ENCODE measurements around the gene PHAX.
A peak's percentile ranks its signal among the peaks of the same experiment; 100 is the strongest.
"Not testable (repeated sequence)": the region's sequence is repeated elsewhere in the genome, so short reads cannot be mapped to it uniquely, and the experiment has no call there.

The PHAX gene

DNA sequence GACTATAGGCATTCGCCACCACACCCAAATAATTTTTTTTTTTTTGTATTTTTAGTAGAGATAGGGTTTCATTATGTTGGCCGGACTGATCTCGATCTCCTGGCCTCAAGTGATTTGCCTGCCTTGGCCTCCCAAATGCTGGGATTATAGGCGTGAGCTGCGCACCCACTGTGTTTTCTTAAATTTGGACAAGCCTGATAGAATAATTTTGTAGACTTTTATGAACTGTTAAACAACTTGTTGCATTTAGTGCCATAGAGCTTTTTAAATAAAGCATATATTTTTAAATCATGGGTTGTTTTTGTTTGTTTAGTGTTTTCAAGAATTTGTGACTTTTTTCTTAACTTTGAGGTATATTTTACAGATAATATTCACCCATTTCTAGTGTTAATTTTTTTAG lies 4.8 kb downstream of the PHAX start:
- DNase-seq (ENCODE audit: low read depth), result no peak

- no peak for DNase-seq (ENCODE audit: low read depth)
Observed at GRCh38 chr5:126610160-126610559, 9.4 kb downstream of the PHAX start.

DNA sequence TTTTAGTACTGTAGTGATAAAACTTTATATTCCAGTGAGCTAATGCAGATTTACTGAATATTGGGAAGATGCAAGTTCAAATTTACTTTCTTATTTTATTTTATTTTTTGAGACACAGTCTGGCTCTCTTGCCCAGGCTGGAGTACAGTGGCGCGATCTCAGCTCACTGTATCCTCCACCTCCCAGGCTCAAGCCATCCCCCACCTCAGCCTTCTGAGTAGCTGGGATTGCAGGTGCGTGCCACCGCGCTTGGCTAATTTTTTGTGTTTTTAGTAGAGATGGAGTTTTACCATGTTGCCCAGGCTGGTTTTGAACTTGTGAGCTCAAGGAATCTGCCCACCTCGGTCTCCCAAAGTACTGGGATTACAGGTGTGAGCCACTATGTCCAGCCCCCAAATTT lies 9.9 kb downstream of the PHAX start:
- DNase-seq (ENCODE audit: low read depth), result no peak

DNA sequence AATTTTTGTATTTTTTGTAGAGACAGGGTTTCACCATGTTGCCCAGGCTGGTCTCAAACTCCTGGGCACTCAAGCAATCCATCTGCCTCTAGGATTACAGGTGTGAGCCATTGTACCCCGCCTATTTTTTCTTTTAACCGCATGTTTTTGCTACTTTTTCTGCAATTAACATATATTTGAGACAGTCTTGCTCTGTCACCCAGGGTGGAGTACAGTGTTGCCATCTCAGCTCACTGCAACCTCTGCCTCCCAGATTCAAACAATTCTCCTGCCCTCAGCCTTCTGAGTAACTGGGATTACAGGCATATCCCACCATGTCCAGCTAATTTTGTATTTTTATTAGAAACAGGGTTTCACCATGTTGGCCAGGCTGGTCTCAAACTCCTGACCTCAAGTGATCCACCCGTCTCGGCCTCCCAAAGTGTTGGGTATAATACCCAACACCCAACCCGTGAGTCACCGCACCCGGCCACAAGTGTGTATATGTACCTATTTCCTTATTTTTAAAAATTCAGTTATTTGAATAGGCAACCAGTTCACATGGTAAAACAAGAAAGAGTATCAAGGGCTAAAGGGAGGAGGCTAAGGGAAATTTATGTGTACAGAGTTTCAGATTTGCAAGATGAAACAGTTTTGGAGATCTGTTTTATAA lies 13.3 kb downstream of the PHAX start:
- DNase-seq (ENCODE audit: low read depth), result no peak

DNA sequence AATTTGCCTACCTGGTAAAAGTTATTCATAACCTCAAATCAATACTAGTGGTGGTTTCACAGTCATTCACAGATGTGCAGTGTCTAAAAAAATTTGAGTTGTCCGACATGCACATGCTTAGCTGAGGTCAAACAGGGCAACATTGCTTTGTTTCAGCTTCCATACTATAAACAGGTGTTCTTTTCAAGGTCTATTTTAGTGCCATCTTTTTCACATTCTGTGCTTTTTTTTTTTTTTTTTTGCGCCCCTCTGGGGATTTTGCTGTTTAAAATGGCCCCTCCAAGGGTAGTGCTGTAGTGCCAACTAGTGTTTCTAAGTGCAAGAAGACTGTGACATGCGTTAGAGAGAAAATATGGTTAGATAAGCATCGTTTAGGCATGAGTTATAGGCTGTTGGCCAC lies 14.5 kb downstream of the PHAX start:
- no peak for DNase-seq (ENCODE audit: low read depth)

- not testable (repeated sequence) for DNase-seq (ENCODE audit: low read depth)
Observed at GRCh38 chr5:126617603-126618002, 16.9 kb downstream of the PHAX start.

DNA sequence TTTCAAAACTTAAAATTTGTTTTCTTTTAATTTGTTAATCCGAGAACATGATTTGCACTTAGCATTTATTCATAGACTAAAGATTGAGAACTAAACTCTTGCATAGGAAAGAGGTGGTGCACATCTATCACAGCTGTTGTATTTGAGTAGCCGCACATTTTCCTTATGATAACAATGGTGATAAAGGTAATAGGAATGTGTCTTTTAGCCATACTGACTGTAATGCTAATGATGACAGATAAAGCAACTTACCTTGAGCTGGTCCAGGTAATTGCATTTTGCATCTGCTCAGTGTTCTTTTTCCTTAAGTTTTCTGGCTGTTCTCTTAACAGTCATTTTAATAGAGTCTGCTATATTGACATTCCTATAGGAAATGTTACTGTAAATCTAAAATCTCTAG lies 19.0 kb downstream of the PHAX start:
- DNase-seq (ENCODE audit: low read depth), result no peak

DNA sequence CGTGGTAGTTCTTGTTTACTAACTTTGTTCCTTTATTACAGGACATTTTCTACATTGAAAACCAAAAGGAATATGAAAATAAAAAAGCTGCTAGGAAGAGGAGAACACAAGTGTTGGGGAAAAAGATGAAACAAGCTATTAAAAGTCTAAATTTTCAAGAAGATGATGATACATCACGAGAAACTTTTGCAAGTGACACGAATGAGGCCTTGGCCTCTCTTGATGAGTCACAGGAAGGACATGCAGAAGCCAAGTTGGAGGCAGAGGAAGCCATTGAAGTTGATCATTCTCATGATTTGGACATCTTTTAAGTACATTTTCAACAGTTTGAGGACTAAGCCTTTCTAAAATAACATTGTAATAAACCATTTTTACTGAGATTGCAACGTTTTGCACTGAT lies 23.8 kb downstream of the PHAX start:
- peak; percentile 84 for DNase-seq (ENCODE audit: low read depth)

GRCh38 chr5:126628102-126628501 lies 27.4 kb downstream of the PHAX start:
- DNase-seq (ENCODE audit: low read depth), result no peak

GRCh38 chr5:126631920-126632319 lies 31.2 kb downstream of the PHAX start:
- no peak for DNase-seq (ENCODE audit: low read depth)

GRCh38 chr5:126633552-126633951 lies 32.8 kb downstream of the PHAX start:
- no peak for DNase-seq (ENCODE audit: low read depth)

GRCh38 chr5:126635585-126635984 lies 34.8 kb downstream of the PHAX start:
- DNase-seq (ENCODE audit: low read depth), result no peak

- DNase-seq (ENCODE audit: low read depth), result no peak
Observed at GRCh38 chr5:126636956-126637355, 36.2 kb downstream of the PHAX start.

- no peak for DNase-seq (ENCODE audit: low read depth)
Observed at GRCh38 chr5:126640866-126641265, 40.1 kb downstream of the PHAX start.

DNA sequence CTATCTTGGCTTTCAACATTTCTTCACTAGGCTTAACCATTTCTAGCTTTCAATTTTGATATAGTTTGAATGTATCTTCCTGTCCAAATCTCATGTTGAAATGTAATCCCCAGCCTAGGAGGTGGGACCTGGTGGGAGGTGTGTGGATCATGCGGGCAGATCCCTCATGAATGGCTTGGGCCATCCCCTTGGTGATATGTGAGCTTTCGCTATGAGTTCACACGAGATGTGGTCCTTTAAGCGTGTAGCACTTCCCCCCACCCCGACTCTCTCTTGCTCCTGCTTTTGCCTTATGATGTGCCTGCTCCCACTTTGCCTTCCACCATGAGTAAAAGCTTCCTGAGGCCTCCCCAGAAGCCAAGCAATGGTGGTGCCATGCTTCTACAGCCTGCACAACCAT lies 40.6 kb downstream of the PHAX start:
- DNase-seq (ENCODE audit: low read depth), result no peak

- DNase-seq (ENCODE audit: low read depth), result no peak
Observed at GRCh38 chr5:126645132-126645531, 44.4 kb downstream of the PHAX start.

GRCh38 chr5:126647071-126647470 lies 46.3 kb downstream of the PHAX start:
- no peak for DNase-seq (ENCODE audit: low read depth)

DNA sequence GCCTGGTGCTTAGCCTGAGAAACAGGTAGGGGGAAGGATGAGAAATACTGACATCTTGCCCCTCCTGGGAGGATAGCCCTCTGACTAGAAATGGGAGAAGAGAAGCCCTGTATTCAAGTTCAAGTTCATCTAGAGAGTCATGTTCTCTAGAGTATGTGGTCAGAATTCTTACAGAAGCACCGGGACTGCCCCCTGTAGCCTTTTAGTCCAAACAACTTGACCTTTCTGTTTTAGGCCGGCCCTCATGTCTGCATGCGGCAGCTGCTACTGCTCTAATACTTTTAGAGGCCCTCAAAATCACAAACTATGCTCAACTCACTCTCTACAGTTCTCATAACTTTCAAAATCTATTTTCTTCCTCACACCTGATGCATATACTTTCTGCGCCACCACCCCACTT lies 47.7 kb downstream of the PHAX start:
- no peak for DNase-seq (ENCODE audit: low read depth)

- DNase-seq (ENCODE audit: low read depth), result not testable (repeated sequence)
Observed at GRCh38 chr5:126649057-126649456, 48.3 kb downstream of the PHAX start.

- DNase-seq (ENCODE audit: low read depth), result not testable (repeated sequence)
Observed at GRCh38 chr5:126649709-126650108, 49.0 kb downstream of the PHAX start.

GRCh38 chr5:126650463-126650862 lies 49.7 kb downstream of the PHAX start:
- DNase-seq (ENCODE audit: low read depth), result no peak

GRCh38 chr5:126651013-126651577 lies 50.3 kb downstream of the PHAX start:
- DNase-seq (ENCODE audit: low read depth), result no peak

GRCh38 chr5:126656401-126657007 lies 55.8 kb downstream of the PHAX start:
- DNase-seq (ENCODE audit: low read depth), result no peak

DNA sequence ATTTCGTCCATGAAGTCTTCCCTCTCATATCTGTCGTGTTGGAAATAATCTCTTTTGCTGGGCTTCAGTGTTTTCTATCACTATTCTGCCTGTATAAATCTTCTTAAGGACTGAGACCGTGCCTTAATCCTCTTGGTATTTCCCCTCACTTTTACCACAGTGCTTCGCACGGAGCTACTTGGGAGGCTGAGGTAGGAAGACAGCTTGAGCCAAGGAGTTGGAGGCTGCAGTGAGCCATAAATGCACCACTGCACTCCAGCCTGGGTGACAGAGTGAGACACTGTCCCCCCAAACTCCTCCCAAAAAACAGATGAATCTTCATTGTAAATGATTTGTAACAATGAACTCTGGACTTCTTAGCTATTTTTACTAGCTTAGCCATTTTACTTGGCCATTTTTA lies 57.8 kb downstream of the PHAX start:
- no peak for DNase-seq (ENCODE audit: low read depth)
